HepG2 (cell line): Measurements from ENCODE around the gene ACRBP.

ENCODE experiments used
- CBFB ChIP-seq: sonication (generic); formaldehyde crosslinking; IDR thresholded peaks from 2 replicates; pipeline ENCODE4 v1.4.0; 2020; ENCODE audit warnings: missing genetic modification reagents
- EZH2 ChIP-seq: conservative IDR thresholded peaks from 2 replicates; pipeline ENCODE4 v1.6.1; 2012; ENCODE audit warnings: mild to moderate bottlenecking, low read depth, low read length, moderate library complexity
- FUBP1 ChIP-seq: sonication (generic); formaldehyde crosslinking; IDR thresholded peaks from 2 replicates; pipeline ENCODE4 v1.5.1; 2020; ENCODE audit warnings: missing genetic modification reagents, mild to moderate bottlenecking, borderline replicate concordance
- HOXA9 ChIP-seq: sonication (generic); formaldehyde crosslinking; IDR thresholded peaks from 2 replicates; pipeline ENCODE4 v1.8.1; 2022; ENCODE audit warnings: missing genetic modification reagents, mild to moderate bottlenecking, moderate library complexity, borderline replicate concordance
- JUN ChIP-seq: sonication (generic); formaldehyde crosslinking; IDR thresholded peaks from 2 replicates; pipeline ENCODE4 v1.4.0; 2020; ENCODE audit warnings: mild to moderate bottlenecking, missing genetic modification reagents
- MAX ChIP-seq: IDR thresholded peaks from 2 replicates; pipeline ENCODE4 v1.6.1; 2012; ENCODE audit warnings: inconsistent platforms
- MIER3 ChIP-seq: IDR thresholded peaks from 2 replicates; pipeline ENCODE4 v1.6.1; 2016; ENCODE audit warnings: missing compliant biosample characterization, borderline replicate concordance
- NR2F6 ChIP-seq, 2 experiments: IDR thresholded peaks; 2 replicates each; pipeline ENCODE4 v1.6.1; 2016; ENCODE audit warnings: antibody characterized with exemption in 1 of 2, mild to moderate bottlenecking in 1 of 2
- ZBTB33 ChIP-seq: sonication (generic); formaldehyde crosslinking; IDR thresholded peaks from 2 replicates; pipeline ENCODE4 v1.4.0; 2020; ENCODE audit warnings: missing genetic modification reagents

GRCh38 chr12:6592087-6592486 is 55.1 kb downstream of the ACRBP start:
- TF ChIP-seq FUBP1 (no peak), NR2F6 (IDR thresholded peaks at IDR 0.05) (no peak), NR2F6 (CRISPR knock-in tag; IDR thresholded peaks at IDR 0.05) (no peak), JUN (CRISPR knock-in tag) (no peak), EZH2 (no peak), CBFB (CRISPR knock-in tag) (no peak), HOXA9 (CRISPR knock-in tag) (no peak), MAX (no peak), ZBTB33 (CRISPR knock-in tag) (no peak), MIER3 (CRISPR knock-in tag) (no peak)
